HuH-7 (cell line): Measurements from ENCODE around the gene CNKSR1.
"Not testable (repeated sequence)": the region's sequence is repeated elsewhere in the genome, so short reads cannot be mapped to it uniquely, and the experiment has no call there.

ENCODE experiments used
- DNase-seq: peaks from one replicate; pipeline ENCODE4 v3.0.0; 2011; ENCODE audit warnings: low spot score

CNKSR1 gene

DNA sequence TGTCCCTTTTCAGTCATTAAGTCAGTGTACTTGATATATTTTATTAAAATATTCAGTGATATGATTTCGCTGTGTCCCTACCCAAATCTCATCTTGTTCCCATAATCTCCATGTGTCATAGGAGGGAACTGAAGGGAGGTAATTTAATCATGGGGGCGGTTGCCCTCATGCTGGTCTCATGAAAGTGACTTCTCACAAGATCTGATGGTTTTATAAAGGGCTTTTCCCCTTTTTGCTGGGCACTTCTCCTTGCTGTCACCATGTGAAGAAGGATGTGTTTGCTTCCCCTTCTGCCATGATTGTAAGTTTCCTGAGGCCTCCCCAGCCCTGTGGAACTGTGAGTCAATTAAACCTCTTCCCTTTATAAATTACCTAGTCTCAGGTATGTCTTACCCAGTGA is 53.4 kb downstream of the CNKSR1 start:
- DNase-seq, result not testable (repeated sequence)

DNA sequence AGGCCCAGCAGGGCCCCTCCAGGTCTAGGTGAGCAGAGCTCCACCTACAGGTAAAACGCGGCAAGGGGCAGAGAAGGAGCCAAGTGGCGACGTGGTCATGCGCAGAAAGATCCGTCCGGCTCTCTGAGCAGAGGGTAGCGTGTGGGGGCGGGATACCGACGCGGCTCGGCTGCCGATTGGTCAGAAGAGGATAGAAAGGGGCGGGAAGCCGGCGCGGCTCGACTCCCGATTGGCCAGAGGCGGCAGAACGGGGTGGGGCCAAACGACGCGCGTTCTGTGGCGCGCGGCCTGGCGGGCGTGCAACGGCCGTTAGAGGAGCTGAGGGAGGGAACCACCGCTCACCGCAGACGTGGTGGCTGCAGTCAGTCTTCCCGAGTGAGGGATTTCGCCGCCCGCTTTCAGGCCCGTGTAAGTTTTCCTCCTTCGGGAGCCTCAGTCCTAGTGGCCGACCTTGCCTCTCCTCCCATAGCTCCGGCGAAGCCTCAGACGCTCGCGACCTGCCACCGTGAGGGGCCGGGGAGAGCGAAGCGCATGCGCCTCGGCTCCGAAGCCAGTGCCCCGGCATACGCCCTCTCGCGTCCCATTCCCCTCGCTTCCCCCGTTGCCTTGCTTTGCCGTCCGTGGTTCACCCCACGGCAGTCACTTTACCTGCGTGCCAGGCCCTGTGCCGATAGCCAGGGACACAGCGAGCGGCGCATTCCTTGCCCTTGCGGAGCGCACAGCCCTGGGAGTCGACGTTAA is 56.8 kb downstream of the CNKSR1 start, which contains the start of gene CEP85:
Gene CEP85, plus strand, starts transcription at position 298 of the 741 bp plus-strand sequence. CDS start 5,584 bp downstream, outside the sequence.
- DNase-seq, result peak; percentile 94

DNA sequence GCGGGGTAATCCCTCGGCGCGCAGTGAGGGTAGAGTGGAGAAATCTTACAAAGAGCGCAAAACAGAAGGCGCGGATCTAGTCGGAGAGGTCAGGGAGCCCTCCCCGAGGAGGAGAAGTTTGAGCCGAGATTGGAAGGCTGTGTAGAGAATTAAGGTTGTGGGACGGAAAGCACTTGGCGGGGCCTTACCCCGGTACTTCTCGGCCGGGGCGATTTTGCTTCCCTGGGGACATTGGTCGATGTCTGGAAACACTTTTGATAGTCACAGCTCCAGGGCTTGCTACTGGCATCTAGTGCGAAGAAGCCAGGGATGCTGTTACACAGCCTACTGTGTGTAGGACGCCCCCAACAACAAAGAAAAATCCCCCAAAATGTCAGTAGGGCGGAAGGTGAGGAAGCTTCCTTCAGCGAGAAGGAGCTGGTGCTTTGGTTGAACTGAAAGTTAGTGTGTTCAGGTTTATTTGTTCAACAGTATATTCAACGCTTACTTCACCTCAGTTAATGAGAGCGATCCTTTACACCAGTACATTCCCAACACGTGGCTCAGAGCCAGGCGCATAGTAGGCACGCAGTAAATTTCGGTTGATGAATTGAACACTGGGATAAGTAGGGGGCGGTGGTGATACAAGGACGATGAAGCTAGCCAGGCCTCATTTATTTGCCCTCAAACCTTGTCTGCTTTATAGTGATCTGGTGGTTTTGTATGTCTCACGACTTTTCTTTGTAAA is 57.5 kb downstream of the CNKSR1 start:
- no peak for DNase-seq

DNA sequence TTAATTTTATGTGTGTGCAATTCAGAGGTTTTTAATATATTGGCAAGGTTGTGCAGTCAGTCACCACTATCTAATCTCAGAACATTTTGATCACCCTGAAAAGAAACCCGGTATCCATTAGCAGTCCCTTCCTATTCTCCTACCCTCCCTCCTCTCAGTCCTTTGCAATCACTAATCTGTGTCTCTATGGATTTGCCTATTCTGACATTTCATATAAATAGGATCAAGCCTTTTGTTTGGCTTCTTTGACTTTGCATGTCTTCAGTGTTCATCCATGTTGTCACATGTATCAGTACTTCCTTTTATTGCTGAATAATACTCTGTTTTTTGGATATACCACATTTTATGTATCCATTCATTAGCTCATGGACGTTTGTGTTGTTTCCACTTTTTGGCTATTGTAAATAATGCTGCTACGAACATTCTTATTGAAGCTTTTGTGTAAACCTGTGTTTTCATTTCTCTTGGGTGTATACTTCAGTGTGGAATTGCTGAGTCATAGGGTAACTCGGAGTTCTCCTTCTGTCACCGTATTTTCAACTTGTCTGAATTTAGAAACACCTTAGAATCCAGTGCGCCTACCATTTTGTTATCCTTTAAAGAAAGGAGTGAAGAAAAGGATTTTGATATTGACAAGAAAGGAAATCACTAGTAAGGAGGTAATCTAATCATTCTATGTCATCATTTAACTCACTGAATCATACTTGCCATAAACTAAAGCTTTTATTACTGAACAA is 60.1 kb downstream of the CNKSR1 start:
- DNase-seq, result no peak
